ENCODE data around the gene PHF12. TPM values are rescaled to one million over a fixed set of nuclear protein-coding genes. Genes with fewer than 3 reads are reported as not detected.

Gene PHF12
- total RNA-seq, 1 donor from 2014 or later: 56.1 TPM

GRCh38 chr17:28975646-28976045, 24.3 kb upstream of the PHF12 start:
- peaks cover 8% of the 10 kb centered on the region for H3K4me1 Mint-ChIP-seq (ENCODE audit: unreplicated experiment)
- TF ChIP-seq CTCF (IDR thresholded peaks at IDR 0.05; ENCODE audit: unreplicated experiment): no peak
- H3K27me3 Mint-ChIP-seq (ENCODE audit: unreplicated experiment): peaks cover 15% of the 10 kb centered on the region
- no peaks in the 10 kb centered on the region for H3K9me3 Mint-ChIP-seq (ENCODE audit: unreplicated experiment)
- DNase-seq (ENCODE audit: low spot score): no peak
- no peak overlapping the region for H3K4me3 Mint-ChIP-seq (ENCODE audit: unreplicated experiment)
- H3K36me3 Mint-ChIP-seq (ENCODE audit: low read depth, unreplicated experiment): peaks cover 7% of the 10 kb centered on the region
- no peak overlapping the region for H3K27ac Mint-ChIP-seq (ENCODE audit: unreplicated experiment)

- H3K4me3 Mint-ChIP-seq (ENCODE audit: unreplicated experiment): no peak overlapping the region
- H3K9me3 Mint-ChIP-seq (ENCODE audit: unreplicated experiment): no peaks in the 10 kb centered on the region
- peaks cover 7% of the 10 kb centered on the region for H3K36me3 Mint-ChIP-seq (ENCODE audit: low read depth, unreplicated experiment)
- no peak overlapping the region for H3K27ac Mint-ChIP-seq (ENCODE audit: unreplicated experiment)
- DNase-seq (ENCODE audit: low spot score): no peak
- peaks cover 15% of the 10 kb centered on the region for H3K27me3 Mint-ChIP-seq (ENCODE audit: unreplicated experiment)
- H3K4me1 Mint-ChIP-seq (ENCODE audit: unreplicated experiment): peaks cover 8% of the 10 kb centered on the region
- TF ChIP-seq CTCF (IDR thresholded peaks at IDR 0.05; ENCODE audit: unreplicated experiment): no peak
These were observed 23.7 kb upstream of the PHF12 start for GRCh38 chr17:28975031-28975430.

- no peak for DNase-seq (ENCODE audit: low spot score)
- Mint-ChIP-seq H3K27ac (ENCODE audit: unreplicated experiment) (peak overlapping the region; percentile 73), H3K36me3 (ENCODE audit: low read depth, unreplicated experiment) (peaks cover 7% of the 10 kb centered on the region), H3K27me3 (ENCODE audit: unreplicated experiment) (peaks cover 16% of the 10 kb centered on the region), H3K9me3 (ENCODE audit: unreplicated experiment) (no peaks in the 10 kb centered on the region), H3K4me3 (ENCODE audit: unreplicated experiment) (peak overlapping the region; percentile 57), H3K4me1 (ENCODE audit: unreplicated experiment) (peaks cover 8% of the 10 kb centered on the region)
- TF ChIP-seq CTCF (IDR thresholded peaks at IDR 0.05; ENCODE audit: unreplicated experiment): no peak
These were observed 23.1 kb upstream of the PHF12 start for GRCh38 chr17:28974451-28974850.

- Mint-ChIP-seq H3K4me3 (ENCODE audit: unreplicated experiment) (no peak overlapping the region), H3K9me3 (ENCODE audit: unreplicated experiment) (no peaks in the 10 kb centered on the region), H3K4me1 (ENCODE audit: unreplicated experiment) (peaks cover 12% of the 10 kb centered on the region), H3K27me3 (ENCODE audit: unreplicated experiment) (peaks cover 18% of the 10 kb centered on the region), H3K36me3 (ENCODE audit: low read depth, unreplicated experiment) (peaks cover 7% of the 10 kb centered on the region), H3K27ac (ENCODE audit: unreplicated experiment) (no peak overlapping the region)
- no peak for TF ChIP-seq CTCF (IDR thresholded peaks at IDR 0.05; ENCODE audit: unreplicated experiment)
- no peak for DNase-seq (ENCODE audit: low spot score)
These were observed 22.1 kb upstream of the PHF12 start for GRCh38 chr17:28973425-28973824.

- Mint-ChIP-seq H3K27me3 (ENCODE audit: unreplicated experiment) (peaks cover 18% of the 10 kb centered on the region), H3K9me3 (ENCODE audit: unreplicated experiment) (no peaks in the 10 kb centered on the region), H3K27ac (ENCODE audit: unreplicated experiment) (no peak overlapping the region), H3K36me3 (ENCODE audit: low read depth, unreplicated experiment) (peaks cover 7% of the 10 kb centered on the region), H3K4me3 (ENCODE audit: unreplicated experiment) (no peak overlapping the region), H3K4me1 (ENCODE audit: unreplicated experiment) (peaks cover 12% of the 10 kb centered on the region)
- no peak for DNase-seq (ENCODE audit: low spot score)
- TF ChIP-seq CTCF (IDR thresholded peaks at IDR 0.05; ENCODE audit: unreplicated experiment): no peak
These were observed 21.1 kb upstream of the PHF12 start for GRCh38 chr17:28972437-28972836.

All from endothelial cell (in vitro differentiated cells).